ENCODE measurements around the gene PCSK1.
A peak's percentile ranks its signal among the peaks of the same experiment; 100 is the strongest.

PCSK1 gene

DNA sequence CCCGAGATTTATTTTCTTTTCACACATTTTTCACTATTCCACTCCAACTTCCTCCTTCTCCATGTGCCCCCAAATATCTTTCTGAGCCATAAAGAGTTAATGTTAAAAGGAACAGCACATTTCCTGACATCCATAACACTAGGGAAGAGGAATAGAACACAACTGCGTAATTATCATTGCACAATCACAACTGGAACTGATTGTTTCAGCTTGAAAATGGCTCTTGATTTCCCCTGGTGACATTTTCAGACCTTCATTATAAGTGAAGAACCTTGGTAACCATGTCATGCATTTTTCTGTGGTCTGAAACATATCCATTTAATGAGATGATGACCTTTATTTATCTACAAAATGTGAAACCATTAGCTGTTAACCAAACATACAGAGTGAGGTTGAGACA is 82.4 kb downstream of the PCSK1 start:
- TF ChIP-seq, protein P1, sequence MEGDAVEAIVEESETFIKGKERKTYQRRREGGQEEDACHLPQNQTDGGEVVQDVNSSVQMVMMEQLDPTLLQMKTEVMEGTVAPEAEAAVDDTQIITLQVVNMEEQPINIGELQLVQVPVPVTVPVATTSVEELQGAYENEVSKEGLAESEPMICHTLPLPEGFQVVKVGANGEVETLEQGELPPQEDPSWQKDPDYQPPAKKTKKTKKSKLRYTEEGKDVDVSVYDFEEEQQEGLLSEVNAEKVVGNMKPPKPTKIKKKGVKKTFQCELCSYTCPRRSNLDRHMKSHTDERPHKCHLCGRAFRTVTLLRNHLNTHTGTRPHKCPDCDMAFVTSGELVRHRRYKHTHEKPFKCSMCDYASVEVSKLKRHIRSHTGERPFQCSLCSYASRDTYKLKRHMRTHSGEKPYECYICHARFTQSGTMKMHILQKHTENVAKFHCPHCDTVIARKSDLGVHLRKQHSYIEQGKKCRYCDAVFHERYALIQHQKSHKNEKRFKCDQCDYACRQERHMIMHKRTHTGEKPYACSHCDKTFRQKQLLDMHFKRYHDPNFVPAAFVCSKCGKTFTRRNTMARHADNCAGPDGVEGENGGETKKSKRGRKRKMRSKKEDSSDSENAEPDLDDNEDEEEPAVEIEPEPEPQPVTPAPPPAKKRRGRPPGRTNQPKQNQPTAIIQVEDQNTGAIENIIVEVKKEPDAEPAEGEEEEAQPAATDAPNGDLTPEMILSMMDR (IDR thresholded peaks at IDR 0.05; ENCODE audit: borderline replicate concordance, insufficient read depth, low read depth, low read length), result no peak
- H3K4me3 ChIP-seq (ENCODE audit: low read depth, low read length), result no peak overlapping the region

- TF ChIP-seq, protein P1 (IDR thresholded peaks at IDR 0.05; ENCODE audit: borderline replicate concordance, insufficient read depth, low read depth, low read length), result no peak
- H3K4me3 ChIP-seq (ENCODE audit: low read depth, low read length), result no peak overlapping the region
These were observed 84.5 kb downstream of the PCSK1 start for GRCh38 chr5:96348536-96348935.

DNA sequence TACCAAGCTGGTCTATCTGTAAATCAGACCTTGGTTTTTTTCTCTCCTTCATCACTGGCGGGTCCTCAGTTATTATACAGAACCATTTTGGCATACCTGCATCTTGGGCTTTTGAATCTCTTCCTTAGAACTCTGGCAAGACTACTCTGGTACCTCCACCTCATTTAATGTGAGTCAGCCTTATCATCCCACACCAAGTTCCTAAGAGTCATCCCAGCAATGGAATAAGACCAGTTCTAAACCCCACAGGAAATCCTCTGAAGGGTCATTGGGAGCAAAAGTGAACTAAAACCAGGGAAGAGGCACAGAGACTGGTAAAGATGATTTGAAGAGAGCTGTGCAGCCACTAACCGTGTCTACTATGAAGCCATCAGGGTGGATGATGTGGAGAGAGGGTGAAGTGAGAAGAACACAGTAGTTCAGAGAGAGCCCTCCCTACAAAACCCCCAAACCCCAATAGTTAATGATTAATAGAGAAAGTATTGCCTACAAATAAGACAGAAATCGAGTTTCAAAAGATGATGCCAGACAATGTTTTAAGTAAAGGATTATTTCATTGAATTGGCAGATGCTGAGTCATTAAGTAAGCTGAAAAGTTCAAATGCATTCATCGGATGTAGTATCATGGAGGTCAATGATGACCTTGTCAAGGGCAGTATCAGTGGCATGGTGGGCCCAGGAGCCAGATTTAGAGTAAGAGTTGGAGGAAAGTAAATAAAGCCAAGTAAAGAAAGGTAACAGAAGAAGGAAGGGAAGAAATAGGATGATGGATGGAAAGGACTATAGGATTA is 85.4 kb downstream of the PCSK1 start:
- TF ChIP-seq, protein P1 (IDR thresholded peaks at IDR 0.05; ENCODE audit: borderline replicate concordance, insufficient read depth, low read depth, low read length), result no peak
- H3K4me3 ChIP-seq (ENCODE audit: low read depth, low read length), result no peak overlapping the region

- H3K4me3 ChIP-seq (ENCODE audit: low read depth, low read length), result no peak overlapping the region
- TF ChIP-seq, protein P1 (IDR thresholded peaks at IDR 0.05; ENCODE audit: borderline replicate concordance, insufficient read depth, low read depth, low read length), result peak; percentile 29; the same call in 1 of the 2 replicates
These were observed 88.1 kb downstream of the PCSK1 start for GRCh38 chr5:96344678-96345577.

GRCh38 chr5:96343094-96343493 is 90.0 kb downstream of the PCSK1 start:
- TF ChIP-seq, protein P1 (IDR thresholded peaks at IDR 0.05; ENCODE audit: borderline replicate concordance, insufficient read depth, low read depth, low read length), result no peak
- no peak overlapping the region for H3K4me3 ChIP-seq (ENCODE audit: low read depth, low read length)

DNA sequence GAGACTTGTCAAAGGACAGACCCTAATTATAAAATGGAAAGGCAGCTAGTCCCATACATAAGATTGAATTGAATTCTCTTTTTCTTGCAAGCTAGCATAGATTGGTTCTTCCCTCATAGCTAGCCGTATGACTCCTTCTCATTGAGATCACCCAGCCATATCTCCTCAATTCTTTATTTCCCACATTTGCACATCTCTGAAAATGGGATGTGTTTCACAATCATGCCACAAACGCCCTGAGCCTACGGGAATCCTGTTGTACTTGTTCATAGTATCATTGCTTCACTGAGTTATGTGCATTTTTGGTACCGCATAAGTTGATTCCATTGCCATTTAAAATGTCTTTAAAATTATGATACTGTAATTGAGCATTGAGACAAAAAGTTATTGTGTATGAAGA is 90.5 kb downstream of the PCSK1 start:
- H3K4me3 ChIP-seq (ENCODE audit: low read depth, low read length), result no peak overlapping the region
- TF ChIP-seq, protein P1 (IDR thresholded peaks at IDR 0.05; ENCODE audit: borderline replicate concordance, insufficient read depth, low read depth, low read length), result no peak

All from GM12875 (cell line).